K562 (cell line): ENCODE measurements around the gene CHST15.

Experiments
- BACH1 ChIP-seq: fragments of 200-800 bp; sonication (Bioruptor generic); IDR thresholded peaks from 2 replicates; pipeline ENCODE4 v1.6.1; 2016; ENCODE audit warnings: missing genetic modification characterization, missing compliant biosample characterization
- EP300 ChIP-seq: IDR thresholded peaks from 2 replicates; pipeline ENCODE4 v1.6.1; 2012; ENCODE audit warnings: low read length, improper control_type of control experiment
- ETV6 ChIP-seq, 3 experiments: fragments of 150-350 bp in 1 of 3; sonication (generic) in 1 of 3; formaldehyde crosslinking in 1 of 3; IDR thresholded peaks; 2 replicates each; pipeline versions ENCODE4 v1.6.1 to v1.8.0; 2014 to 2022; ENCODE audit warnings: borderline replicate concordance in 2 of 3, low read depth in 2 of 3, antibody characterized with exemption in 1 of 3, low read length in 1 of 3, mild to moderate bottlenecking in 1 of 3, missing genetic modification reagents in 1 of 3
- FOXJ3 ChIP-seq: sonication (generic); formaldehyde crosslinking; IDR thresholded peaks from 2 replicates; pipeline ENCODE4 v1.4.0; 2020; ENCODE audit warnings: mild to moderate bottlenecking, missing genetic modification reagents
- NCOA1 ChIP-seq: fragments of 450-650 bp; IDR thresholded peaks from 2 replicates; pipeline ENCODE4 v1.6.1; 2016; ENCODE audit warnings: low read depth
- NFXL1 ChIP-seq: fragments of 450-650 bp; formaldehyde crosslinking; IDR thresholded peaks from 2 replicates; pipeline ENCODE4 v1.4.0; 2021; ENCODE audit warnings: mild to moderate bottlenecking
- POLR2A ChIP-seq: fragments of 450-650 bp; conservative IDR thresholded peaks from 2 replicates; pipeline ENCODE4 v1.6.1; 2016
- RAD21 ChIP-seq, 2 experiments: fragments of 250-450 bp in 1 of 2; fragments of 450-650 bp in 1 of 2; sonication (Bioruptor Pico) in 1 of 2; formaldehyde crosslinking in 1 of 2; IDR thresholded peaks in 1 of 2; conservative IDR thresholded peaks in 1 of 2; 2 replicates each; pipeline versions ENCODE4 v1.4.0 to v1.8.0; 2020 to 2022; ENCODE audit warnings: mild to moderate bottlenecking in 2 of 2, moderate library complexity in 1 of 2
- SFPQ ChIP-seq: fragments of 200-400 bp; formaldehyde crosslinking; IDR thresholded peaks from 2 replicates; pipeline ENCODE4 v1.6.1; 2017; ENCODE audit warnings: mild to moderate bottlenecking, low read depth, low read length, moderate library complexity
- SP1 ChIP-seq: sonication (generic); formaldehyde crosslinking; IDR thresholded peaks from 2 replicates; pipeline ENCODE4 v1.8.1; 2022; ENCODE audit warnings: mild to moderate bottlenecking, missing genetic modification reagents
- SRSF9 ChIP-seq: fragments of 200-400 bp; formaldehyde crosslinking; IDR thresholded peaks from 2 replicates; pipeline ENCODE4 v1.6.1; 2017; ENCODE audit warnings: low read depth, low read length, borderline replicate concordance
- ZNF24 ChIP-seq: fragments of 450-650 bp; IDR thresholded peaks from 2 replicates; pipeline ENCODE4 v1.6.1; 2016
- ZNF274 ChIP-seq: IDR thresholded peaks from 2 replicates; pipeline ENCODE4 v1.6.1; 2011; ENCODE audit warnings: low read depth, mild to moderate bottlenecking, low read length, moderate library complexity, borderline replicate concordance
- TF ChIP-seq, protein P1 (sequence below), 3 experiments: IDR thresholded peaks in 2 of 3; conservative IDR thresholded peaks in 1 of 3; 2 replicates each; pipeline ENCODE4 v1.5.1; 2011 to 2012; ENCODE audit warnings: low read length in 3 of 3, mild to moderate bottlenecking in 3 of 3, control low read depth in 2 of 3, improper control_type of control experiment in 1 of 3, inconsistent platforms in 1 of 3, low read depth in 1 of 3, mixed read lengths in 1 of 3, moderate library complexity in 1 of 3; ENCODE audit not compliant: insufficient read depth in 2 of 3

GRCh38 chr10:124035306-124035927 is 58.0 kb downstream of the CHST15 start:
- TF ChIP-seq BACH1 (no peak), FOXJ3 (CRISPR knock-in tag) (no peak), EP300 (no peak), ETV6 (IDR thresholded peaks at IDR 0.05; ENCODE audit: borderline replicate concordance in 1 of 2, low read depth in 2 of 2, low read length in 1 of 2) (no peak), ETV6 (CRISPR knock-in tag; IDR thresholded peaks at IDR 0.05; ENCODE audit: borderline replicate concordance) (no peak), NCOA1 (no peak), POLR2A (no peak), SRSF9 (no peak), ZNF274 (no peak), NFXL1 (CRISPR knock-in tag) (no peak), SP1 (CRISPR knock-in tag) (no peak), ZNF24 (no peak), SFPQ (no peak), RAD21 (CRISPR knock-in tag; conservative IDR thresholded peaks at IDR 0.05 in 1 of 2, IDR thresholded peaks at IDR 0.05 in 1 of 2) (no peak)
- TF ChIP-seq, protein P1, sequence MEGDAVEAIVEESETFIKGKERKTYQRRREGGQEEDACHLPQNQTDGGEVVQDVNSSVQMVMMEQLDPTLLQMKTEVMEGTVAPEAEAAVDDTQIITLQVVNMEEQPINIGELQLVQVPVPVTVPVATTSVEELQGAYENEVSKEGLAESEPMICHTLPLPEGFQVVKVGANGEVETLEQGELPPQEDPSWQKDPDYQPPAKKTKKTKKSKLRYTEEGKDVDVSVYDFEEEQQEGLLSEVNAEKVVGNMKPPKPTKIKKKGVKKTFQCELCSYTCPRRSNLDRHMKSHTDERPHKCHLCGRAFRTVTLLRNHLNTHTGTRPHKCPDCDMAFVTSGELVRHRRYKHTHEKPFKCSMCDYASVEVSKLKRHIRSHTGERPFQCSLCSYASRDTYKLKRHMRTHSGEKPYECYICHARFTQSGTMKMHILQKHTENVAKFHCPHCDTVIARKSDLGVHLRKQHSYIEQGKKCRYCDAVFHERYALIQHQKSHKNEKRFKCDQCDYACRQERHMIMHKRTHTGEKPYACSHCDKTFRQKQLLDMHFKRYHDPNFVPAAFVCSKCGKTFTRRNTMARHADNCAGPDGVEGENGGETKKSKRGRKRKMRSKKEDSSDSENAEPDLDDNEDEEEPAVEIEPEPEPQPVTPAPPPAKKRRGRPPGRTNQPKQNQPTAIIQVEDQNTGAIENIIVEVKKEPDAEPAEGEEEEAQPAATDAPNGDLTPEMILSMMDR (IDR thresholded peaks at IDR 0.05 in 2 of 3, conservative IDR thresholded peaks at IDR 0.05 in 1 of 3; ENCODE audit: insufficient read depth in 2 of 3, low read depth in 1 of 3, low read length in 3 of 3) = no peak
